GM12878 (cell line): ENCODE results near the gene RANBP9. TPM values are rescaled to one million over a fixed set of nuclear protein-coding genes. Genes with fewer than 3 reads are reported as not detected.

Source experiments
- ATAC-seq: fragments of 200-7000 bp; cut with Tn5 transposase; 3 replicates; pipeline ENCODE4 v1.9.1; 2020; ENCODE audit warnings: mild to moderate bottlenecking, moderate library complexity
- BruUV-seq: library from RNA; stranded (reverse); fragments of 400-500 nt; replicated peaks from 2 replicates; lab custom pipeline; 2021; lab: Mats Ljungman, UMichigan
- CTCF ChIA-PET: fragments of 300-600 bp; sonication (Branson Sonifier 250); formaldehyde crosslinking; extraction: SDS; loops from one replicate; lab custom pipeline; 2021; ENCODE audit warnings: inconsistent platforms; lab: Yijun Ruan, JAX
- POLR2A ChIA-PET: fragments of 350-600 bp; formaldehyde crosslinking; extraction: SDS; loops from one replicate; lab custom pipeline; 2021; ENCODE audit warnings: inconsistent platforms; lab: Charles Lee
- RAD21 ChIA-PET: fragments of 300-600 bp; sonication (Branson Sonifier 250); formaldehyde crosslinking; loops from one replicate; lab custom pipeline; 2023; ENCODE audit warnings: antibody characterized with exemption; ENCODE audit not compliant: unreplicated experiment; lab: Charles Lee
- SMC1A ChIA-PET: fragments of 300-600 bp; sonication (Branson Sonifier 250); formaldehyde crosslinking; loops from one replicate; lab custom pipeline; 2023; ENCODE audit not compliant: unreplicated experiment, uncharacterized antibody; lab: Charles Lee
- DNase-seq: peaks from one replicate; pipeline ENCODE4 v3.0.0-alpha.2; 2011; ENCODE audit warnings: low read depth, low spot score
- FAIRE-seq: peaks from 3 replicates; lab custom pipeline; 2011; peaks lifted over from hg19 to GRCh38; lab: Jason Lieb, UNC
- H2AFZ ChIP-seq: 2 replicates; pipeline ENCODE4 v1.6.0; 2011; ENCODE audit warnings: low read depth, low read length, control low read depth; ENCODE audit not compliant: control insufficient read depth
- H3K27ac ChIP-seq: 2 replicates; pipeline ENCODE4 v1.5.1; 2011; ENCODE audit warnings: control low read depth; ENCODE audit not compliant: control insufficient read depth, insufficient read depth
- H3K27me3 ChIP-seq, 2 experiments: replicated peaks in 1 of 2; 2 replicates each; pipeline versions ENCODE4 v1.6.0 to v1.6.1; 2011; ENCODE audit warnings: low read length in 1 of 2; ENCODE audit not compliant: control insufficient read depth in 2 of 2, insufficient read depth in 2 of 2
- H3K36me3 ChIP-seq, 2 experiments: 2 replicates each; pipeline ENCODE4 v1.5.1; 2011; ENCODE audit warnings: low read length in 1 of 2; ENCODE audit not compliant: control insufficient read depth in 2 of 2, insufficient read depth in 2 of 2
- H3K4me1 ChIP-seq: 2 replicates; pipeline ENCODE4 v1.6.1; 2011; ENCODE audit warnings: mild to moderate bottlenecking, low read length, moderate library complexity, mixed read lengths; ENCODE audit not compliant: control insufficient read depth, insufficient read depth
- H3K4me2 ChIP-seq: 2 replicates; pipeline ENCODE4 v1.6.0; 2011; ENCODE audit warnings: control low read depth; ENCODE audit not compliant: control insufficient read depth, insufficient read depth
- H3K4me3 ChIP-seq: fragments of 200-600 bp; sonication (generic); 2 replicates; pipeline ENCODE4 v1.5.1; 2016
- H3K79me2 ChIP-seq: 2 replicates; pipeline ENCODE4 v1.6.0; 2011; ENCODE audit warnings: low read length; ENCODE audit not compliant: control insufficient read depth, insufficient read depth
- H3K9ac ChIP-seq: 2 replicates; pipeline ENCODE4 v1.8.0; 2011; ENCODE audit warnings: low read length, control low read depth, mixed read lengths; ENCODE audit not compliant: control insufficient read depth, insufficient read depth
- H3K9me3 ChIP-seq: replicated peaks from 3 replicates; pipeline ENCODE4 v1.5.1; 2011; ENCODE audit warnings: mild to moderate bottlenecking, low read length; ENCODE audit not compliant: control insufficient read depth, insufficient read depth
- H4K20me1 ChIP-seq: 2 replicates; pipeline ENCODE4 v1.6.0; 2011; ENCODE audit not compliant: control insufficient read depth, insufficient read depth
- ATF3 ChIP-seq: IDR thresholded peaks from 2 replicates; pipeline ENCODE4 v1.6.1; 2011; ENCODE audit warnings: low read depth, mild to moderate bottlenecking, low read length, moderate library complexity, borderline replicate concordance; ENCODE audit errors: extremely low read depth
- BMI1 ChIP-seq: fragments of 450-650 bp; IDR thresholded peaks from 2 replicates; pipeline ENCODE4 v1.6.1; 2016; ENCODE audit warnings: mild to moderate bottlenecking, moderate library complexity, borderline replicate concordance
- CEBPZ ChIP-seq: fragments of 150-350 bp; IDR thresholded peaks from 2 replicates; pipeline ENCODE4 v1.6.1; 2016; ENCODE audit warnings: low read depth, low read length
- EED ChIP-seq: sonication (generic); IDR thresholded peaks from 2 replicates; pipeline ENCODE4 v1.6.1; 2016; ENCODE audit warnings: antibody characterized with exemption, low read depth
- NFIC ChIP-seq: IDR thresholded peaks from 2 replicates; pipeline ENCODE4 v1.6.1; 2012; ENCODE audit warnings: low read depth, mild to moderate bottlenecking, inconsistent platforms, low read length, moderate library complexity
- PBX3 ChIP-seq: IDR thresholded peaks from 2 replicates; pipeline ENCODE4 v1.6.1; 2011; ENCODE audit warnings: mild to moderate bottlenecking, low read depth, low read length, moderate library complexity; ENCODE audit not compliant: insufficient replicate concordance
- YY1 ChIP-seq: IDR thresholded peaks from 2 replicates; pipeline ENCODE4 v1.6.1; 2011; ENCODE audit warnings: low read depth, mild to moderate bottlenecking, low read length
- WGBS: methylation state at CpG from one replicate; pipeline ENCODE4 v1.1.6; 2016; ENCODE audit warnings: low lambda C conversion rate; ENCODE audit not compliant: insufficient replicate concordance, insufficient coverage; ENCODE audit errors: missing lambda C conversion rate; 5-methylcytosine and 5-hydroxymethylcytosine counted together
- in situ Hi-C: fragments of 300-500 bp; cut with MboI; formaldehyde crosslinking; loops from 9 replicates; pipeline ENCODE4 v1.14.3; 2018; ENCODE audit warnings: mixed read lengths
- intact Hi-C: fragments of 100-400 bp; cut with micrococcal nuclease; formaldehyde crosslinking; loops from one replicate; pipeline ENCODE4 v1.14.2; 2022; ENCODE audit not compliant: unreplicated experiment
- polyA plus RNA-seq, 11 experiments: library from polyadenylated mRNA; depleted of rRNA in 4 of 11; unstranded in 6 of 11; stranded (reverse) in 5 of 11; fragments of >200 nt; fragmentation: Nextera tagmentation in 4 of 11; fragmentation: Illumina TruSeq in 1 of 11; extraction: Ambion mirVana in 4 of 11; extraction: Trizol in 1 of 11; gene quantifications; 1 replicate in 1 of 11; 2 replicates in 10 of 11; pipeline versions ENCODE4 v1.2.1 to v1.2.3, GENCODE V29; 2011 to 2016; ENCODE audit warnings: inconsistent platforms in 2 of 11, missing spikeins in 2 of 11, low read depth in 1 of 11
- total RNA-seq, 4 experiments: library from RNA; depleted of rRNA in 3 of 4; stranded (reverse); fragments of >200 nt in 3 of 4; fragmentation: Illumina TruSeq in 1 of 4; extraction: Trizol in 1 of 4; gene quantifications; 2 replicates each; pipeline versions ENCODE4 v1.2.1 to v1.2.3, GENCODE V29; 2013 to 2021

Gene RANBP9
- total and polyA plus RNA-seq, 10 of the 15 experiments (the other 5 are each of a cell fraction or from before 2014, with no cell fraction given) = 3.7 to 43.1 (median 16.2) TPM

- ATAC-seq = no peak
- Histone ChIP-seq H3K4me3 (no peak overlapping the region), H2AFZ (no peak overlapping the region), H3K9ac (no peak overlapping the region), H3K4me2 (no peak overlapping the region), H3K79me2 (peaks cover 51% of the 10 kb centered on the region), H3K4me1 (0 out of 2 replicates have a peak, but pooled peaks cover 3% of the 10 kb centered on the region), H3K9me3 (no peaks in the 10 kb centered on the region; the same call in 1 of the 3 replicates), H3K27me3 (no peaks in the 10 kb centered on the region), H3K36me3 (no peaks in the 10 kb centered on the region), H4K20me1 (no peaks in the 10 kb centered on the region), H3K27ac (no peak overlapping the region)
- FAIRE-seq = no peak
- no peak for DNase-seq
- intact Hi-C loops = no loop called here
- RAD21 ChIA-PET = interaction anchor here (1.3 kb wide), 1 partner anchor 40 kb away, joined by 3 read pairs; no protein-coding TSS in a partner anchor
- CTCF ChIA-PET = no interaction called here
- WGBS = 97% methylated on average over 5 of the region's 5 CpGs
- POLR2A ChIA-PET = interaction anchor here (1.0 to 1.2 kb wide), 2 partner anchors 11 to 54 kb away, joined by 3 read pairs; partner anchors contain the start of gene NOL7
- TF ChIP-seq NFIC = no peak
- TF ChIP-seq CEBPZ = no peak
- no peak for TF ChIP-seq PBX3
- no peak for TF ChIP-seq ATF3
- TF ChIP-seq BMI1 = no peak
- TF ChIP-seq EED = no peak
- no peak for TF ChIP-seq YY1
- in situ Hi-C loops = no loop called here
- SMC1A ChIA-PET = interaction anchor here (0.7 to 5.4 kb wide), 4 partner anchors 11 to 53 kb away, joined by 3 to 32 read pairs (median 6); no protein-coding TSS in a partner anchor
- BruUV-seq = no TSS peak
Measured at GRCh38 chr6:13669476-13669875, 42.2 kb downstream of the RANBP9 start.
